H9 (cell line): ENCODE measurements around the gene SOHLH1. TPM values are rescaled to one million over a fixed set of nuclear protein-coding genes. Genes with fewer than 3 reads are reported as not detected.

ENCODE experiments used
- DNase-seq: peaks from one replicate; pipeline ENCODE4 v3.0.0-alpha.2; 2017
- H2AFZ ChIP-seq: one replicate; pipeline ENCODE4 v1.6.1; 2013; ENCODE audit warnings: mild to moderate bottlenecking, low read length, control low read depth, moderate library complexity
- H2AK5ac ChIP-seq: 2 replicates; pipeline ENCODE4 v1.6.1; 2013; ENCODE audit warnings: low read length, control low read depth, mixed read lengths; ENCODE audit not compliant: insufficient read length
- H2BK120ac ChIP-seq: one replicate; pipeline ENCODE4 v1.6.1; 2013; ENCODE audit warnings: low read depth, mild to moderate bottlenecking, low read length, control low read depth, inconsistent platforms; ENCODE audit not compliant: poor library complexity, severe bottlenecking
- H2BK12ac ChIP-seq: 2 replicates; pipeline ENCODE4 v1.6.1; 2013; ENCODE audit warnings: low read length, control low read depth, mixed read lengths, low read depth; ENCODE audit not compliant: insufficient read length
- H2BK15ac ChIP-seq: 2 replicates; pipeline ENCODE4 v1.6.1; 2013; ENCODE audit warnings: low read depth, low read length, control low read depth
- H2BK20ac ChIP-seq: one replicate; pipeline ENCODE4 v1.6.1; 2013; ENCODE audit warnings: low read depth, mild to moderate bottlenecking, low read length, control low read depth, inconsistent platforms; ENCODE audit not compliant: poor library complexity, severe bottlenecking
- H2BK5ac ChIP-seq: 2 replicates; pipeline ENCODE4 v1.6.1; 2013; ENCODE audit warnings: low read length, control low read depth, mixed read lengths; ENCODE audit not compliant: insufficient read length
- H3K14ac ChIP-seq: 2 replicates; pipeline ENCODE4 v1.6.1; 2013; ENCODE audit warnings: low read length, control low read depth; ENCODE audit not compliant: insufficient read depth
- H3K18ac ChIP-seq: 2 replicates; pipeline ENCODE4 v1.6.1; 2013; ENCODE audit warnings: low read depth, mild to moderate bottlenecking, mixed read lengths, low read length, control low read depth; ENCODE audit not compliant: insufficient read length
- H3K23ac ChIP-seq: 2 replicates; pipeline ENCODE4 v1.6.1; 2013; ENCODE audit warnings: low read length, control low read depth, mixed read lengths, low read depth; ENCODE audit not compliant: insufficient read length
- H3K23me2 ChIP-seq: 2 replicates; pipeline ENCODE4 v1.6.1; 2013; ENCODE audit warnings: low read depth, mild to moderate bottlenecking, mixed read lengths, low read length, control low read depth; ENCODE audit not compliant: insufficient read length, poor library complexity, severe bottlenecking
- H3K27ac ChIP-seq: 2 replicates; pipeline ENCODE4 v1.5.1; 2013; ENCODE audit warnings: low read length, control low read depth, mixed read lengths, low read depth; ENCODE audit not compliant: insufficient read length
- H3K27me3 ChIP-seq: 2 replicates; pipeline ENCODE4 v1.6.1; 2013; ENCODE audit warnings: low read length, control low read depth, inconsistent platforms; ENCODE audit not compliant: insufficient read depth
- H3K4ac ChIP-seq: 2 replicates; pipeline ENCODE4 v1.6.1; 2013; ENCODE audit warnings: low read depth, mild to moderate bottlenecking, control low read depth, inconsistent platforms, low read length, moderate library complexity
- H3K4me1 ChIP-seq: 2 replicates; pipeline ENCODE4 v1.6.1; 2013; ENCODE audit warnings: low read length, control low read depth, inconsistent platforms; ENCODE audit not compliant: insufficient read depth
- H3K4me2 ChIP-seq: 2 replicates; pipeline ENCODE4 v1.6.1; 2013; ENCODE audit warnings: low read length, control low read depth, mixed read lengths; ENCODE audit not compliant: insufficient read length, insufficient read depth
- H3K56ac ChIP-seq: 2 replicates; pipeline ENCODE4 v1.6.1; 2013; ENCODE audit warnings: low read depth, mild to moderate bottlenecking, mixed read lengths, low read length, control low read depth; ENCODE audit not compliant: insufficient read length
- H3K79me1 ChIP-seq: 2 replicates; pipeline ENCODE4 v1.6.1; 2013; ENCODE audit warnings: low read depth, mild to moderate bottlenecking, moderate library complexity, low read length, control low read depth, inconsistent platforms; ENCODE audit not compliant: insufficient read depth, poor library complexity, severe bottlenecking
- H3K79me2 ChIP-seq: 2 replicates; pipeline ENCODE4 v1.6.1; 2013; ENCODE audit warnings: low read length, control low read depth, inconsistent platforms; ENCODE audit not compliant: insufficient read depth
- H3K9ac ChIP-seq: 2 replicates; pipeline ENCODE4 v1.6.1; 2013; ENCODE audit warnings: low read length, control low read depth, mixed read lengths; ENCODE audit not compliant: insufficient read length; ENCODE audit errors: extremely low read depth
- H3K9me3 ChIP-seq: one replicate; pipeline ENCODE4 v1.6.1; 2013; ENCODE audit warnings: low read depth, low read length, inconsistent platforms; ENCODE audit not compliant: control insufficient read depth
- H3T11ph ChIP-seq: one replicate; pipeline ENCODE4 v1.6.1; 2013; ENCODE audit warnings: mild to moderate bottlenecking, low read length, control low read depth, inconsistent platforms
- H4K20me1 ChIP-seq: one replicate; pipeline ENCODE4 v1.6.1; 2013; ENCODE audit not compliant: control insufficient read depth, insufficient read length, insufficient read depth
- H4K5ac ChIP-seq: 2 replicates; pipeline ENCODE4 v1.6.1; 2013; ENCODE audit warnings: low read depth, mild to moderate bottlenecking, mixed read lengths, low read length, control low read depth; ENCODE audit not compliant: insufficient read length
- H4K8ac ChIP-seq: replicated peaks from 2 replicates; pipeline ENCODE4 v1.6.1; 2013; ENCODE audit warnings: low read length, control low read depth, mixed read lengths, low read depth; ENCODE audit not compliant: insufficient read length
- H4K91ac ChIP-seq: 2 replicates; pipeline ENCODE4 v1.6.1; 2013; ENCODE audit warnings: low read depth, mild to moderate bottlenecking, moderate library complexity, mixed read lengths, low read length, control low read depth; ENCODE audit not compliant: insufficient read length
- H3K27ac Mint-ChIP-seq, 3 experiments: 2 replicates in 2 of 3; 3 replicates in 1 of 3; pipeline ENCODE4 v1.8.0; 2020 to 2021; ENCODE audit warnings: mixed read lengths in 3 of 3, mild to moderate bottlenecking in 1 of 3, moderate library complexity in 1 of 3
- H3K27me3 Mint-ChIP-seq: 2 replicates; pipeline ENCODE4 v1.8.0; 2021; ENCODE audit warnings: low read depth, mild to moderate bottlenecking, moderate library complexity, mixed read lengths
- H3K36me3 Mint-ChIP-seq, 3 experiments: 2 replicates in 2 of 3; 3 replicates in 1 of 3; pipeline ENCODE4 v1.8.0; 2020 to 2021; ENCODE audit warnings: low read depth in 3 of 3, mixed read lengths in 3 of 3; ENCODE audit not compliant: insufficient read depth in 1 of 3
- H3K4me1 Mint-ChIP-seq, 2 experiments: 2 replicates each; pipeline ENCODE4 v1.8.0; 2020; ENCODE audit warnings: mixed read lengths in 2 of 2
- H3K4me3 Mint-ChIP-seq, 2 experiments: 2 replicates in 1 of 2; 3 replicates in 1 of 2; pipeline ENCODE4 v1.8.0; 2020 to 2021; ENCODE audit warnings: mild to moderate bottlenecking in 2 of 2, mixed read lengths in 2 of 2, moderate library complexity in 1 of 2
- H3K9me3 Mint-ChIP-seq, 2 experiments: 2 replicates in 1 of 2; 3 replicates in 1 of 2; pipeline ENCODE4 v1.8.0; 2020; ENCODE audit warnings: mild to moderate bottlenecking in 2 of 2, mixed read lengths in 2 of 2, moderate library complexity in 1 of 2
- WGBS: extraction: QIAGEN DNeasy Blood & Tissue Kit; methylation state at CpG from one replicate; pipeline ENCODE4 v1.1.7; 2013; ENCODE audit warnings: missing lambda C conversion rate, low lambda C conversion rate, mixed read lengths; ENCODE audit not compliant: insufficient read length; ENCODE audit errors: extremely low coverage; 5-methylcytosine and 5-hydroxymethylcytosine counted together
- total RNA-seq: library from RNA; stranded (reverse); gene quantifications from 2 replicates; pipeline ENCODE4 v1.2.1, GENCODE V29; 2021
- TF ChIP-seq, protein P1 (sequence below): fragments of 200-600 bp; sonication (generic); conservative IDR thresholded peaks from 3 replicates; pipeline ENCODE4 v1.8.0; 2021; ENCODE audit warnings: antibody characterized with exemption, mild to moderate bottlenecking

The SOHLH1 gene
- total RNA-seq, 1 experiment from 2014 or later, result not detected

DNA sequence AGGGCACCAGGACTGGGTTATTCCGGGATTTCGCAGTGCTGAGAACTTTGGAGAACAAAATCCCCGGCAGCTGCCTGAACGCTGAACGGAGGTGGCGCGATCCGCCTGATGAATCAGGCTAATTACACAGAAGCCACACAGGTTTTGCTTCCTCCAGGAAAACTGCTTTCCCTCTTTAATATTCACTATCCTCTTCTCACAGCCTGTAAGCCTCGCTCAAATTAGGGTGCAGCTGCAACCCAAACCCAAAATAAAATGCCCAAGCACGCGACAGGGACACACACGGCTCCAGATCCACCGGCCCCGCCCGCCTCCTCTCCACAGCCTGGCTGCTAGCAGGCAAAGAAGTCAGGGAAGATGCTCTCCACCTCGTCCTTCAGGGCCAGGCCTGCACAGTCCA, 6.0 kb downstream of the SOHLH1 start:
- H3K18ac ChIP-seq, result no peak overlapping the region
- no peak overlapping the region for H3K56ac ChIP-seq
- H3K4me2 ChIP-seq, result no peak overlapping the region
- H2BK15ac ChIP-seq, result no peak overlapping the region
- H2BK5ac ChIP-seq, result no peak overlapping the region
- no peak overlapping the region for H3K4ac ChIP-seq
- peaks cover 2% of the 10 kb centered on the region; the same call in 1 of the 2 replicates for H3K27me3 Mint-ChIP-seq
- H3K79me2 ChIP-seq, result no peaks in the 10 kb centered on the region
- no peak overlapping the region for H3K4me3 Mint-ChIP-seq
- no peak overlapping the region for H4K8ac ChIP-seq
- no peak overlapping the region for H2BK20ac ChIP-seq
- DNase-seq, result no peak
- peak overlapping the region in 2 of 3 experiments; percentile 31 to 62; a peak in 2 of 7 replicates for H3K27ac Mint-ChIP-seq
- H3K4me1 Mint-ChIP-seq, result peaks cover 9 to 13% of the 10 kb centered on the region in 2 experiments
- no peak overlapping the region for H4K5ac ChIP-seq
- no peaks in the 10 kb centered on the region for H3K27me3 ChIP-seq
- H2BK120ac ChIP-seq, result no peak overlapping the region
- H3K27ac ChIP-seq, result no peak overlapping the region
- H3K79me1 ChIP-seq, result no peaks in the 10 kb centered on the region
- WGBS, result no CpG with 5 or more reads among the region's 16 CpGs
- H3T11ph ChIP-seq, result no peak overlapping the region
- no peak overlapping the region for H2AFZ ChIP-seq
- H2BK12ac ChIP-seq, result no peak overlapping the region
- no peaks in the 10 kb centered on the region; a peak in 1 of 7 replicates for H3K36me3 Mint-ChIP-seq
- TF ChIP-seq, protein P1, sequence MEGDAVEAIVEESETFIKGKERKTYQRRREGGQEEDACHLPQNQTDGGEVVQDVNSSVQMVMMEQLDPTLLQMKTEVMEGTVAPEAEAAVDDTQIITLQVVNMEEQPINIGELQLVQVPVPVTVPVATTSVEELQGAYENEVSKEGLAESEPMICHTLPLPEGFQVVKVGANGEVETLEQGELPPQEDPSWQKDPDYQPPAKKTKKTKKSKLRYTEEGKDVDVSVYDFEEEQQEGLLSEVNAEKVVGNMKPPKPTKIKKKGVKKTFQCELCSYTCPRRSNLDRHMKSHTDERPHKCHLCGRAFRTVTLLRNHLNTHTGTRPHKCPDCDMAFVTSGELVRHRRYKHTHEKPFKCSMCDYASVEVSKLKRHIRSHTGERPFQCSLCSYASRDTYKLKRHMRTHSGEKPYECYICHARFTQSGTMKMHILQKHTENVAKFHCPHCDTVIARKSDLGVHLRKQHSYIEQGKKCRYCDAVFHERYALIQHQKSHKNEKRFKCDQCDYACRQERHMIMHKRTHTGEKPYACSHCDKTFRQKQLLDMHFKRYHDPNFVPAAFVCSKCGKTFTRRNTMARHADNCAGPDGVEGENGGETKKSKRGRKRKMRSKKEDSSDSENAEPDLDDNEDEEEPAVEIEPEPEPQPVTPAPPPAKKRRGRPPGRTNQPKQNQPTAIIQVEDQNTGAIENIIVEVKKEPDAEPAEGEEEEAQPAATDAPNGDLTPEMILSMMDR, result no peak
- H3K9me3 ChIP-seq, result no peaks in the 10 kb centered on the region
- H3K14ac ChIP-seq, result no peak overlapping the region
- no peak overlapping the region for H2AK5ac ChIP-seq
- no peaks in the 10 kb centered on the region; a peak in 1 of 5 replicates for H3K9me3 Mint-ChIP-seq
- H3K23ac ChIP-seq, result no peak overlapping the region
- H4K20me1 ChIP-seq, result no peaks in the 10 kb centered on the region
- no peaks in the 10 kb centered on the region for H3K4me1 ChIP-seq
- H3K23me2 ChIP-seq, result no peaks in the 10 kb centered on the region
- H4K91ac ChIP-seq, result no peak overlapping the region
- no peak overlapping the region for H3K9ac ChIP-seq
